Uterus (tissue), 4 donors: Measurements from ENCODE around the gene ING3. TPM values are rescaled to one million over a fixed set of nuclear protein-coding genes. Genes with fewer than 3 reads are reported as not detected.

Experiments
- DNase-seq, 2 donors: peaks; one replicate each; pipeline ENCODE4 v3.0.0-alpha.2; 2019 to 2020
- H3K27ac ChIP-seq, 2 donors: fragments of 200-600 bp; sonication (generic); 1 replicate in 1 of 2; 2 replicates in 1 of 2; pipeline ENCODE4 v1.5.1; 2016 to 2018
- H3K27me3 ChIP-seq, 2 donors: fragments of 200-600 bp; sonication (generic); one replicate each; pipeline ENCODE4 v1.5.1; 2018 to 2019; ENCODE audit warnings: control low read depth in 1 of 2
- H3K36me3 ChIP-seq, 2 donors: fragments of 200-600 bp; sonication (generic); one replicate each; pipeline ENCODE4 v1.5.1; 2019; ENCODE audit warnings: control low read depth in 1 of 2
- H3K4me1 ChIP-seq, 2 donors: fragments of 200-600 bp; sonication (generic); one replicate each; pipeline ENCODE4 v1.5.1; 2018 to 2019; ENCODE audit warnings: control low read depth in 1 of 2
- H3K4me3 ChIP-seq, 2 donors: fragments of 200-600 bp; sonication (generic); 1 replicate in 1 of 2; 2 replicates in 1 of 2; pipeline ENCODE4 v1.5.1; 2018 to 2019; ENCODE audit warnings: mild to moderate bottlenecking in 1 of 2
- H3K9me3 ChIP-seq, 2 donors: fragments of 200-600 bp; sonication (generic); one replicate each; pipeline ENCODE4 v1.5.1; 2019; ENCODE audit warnings: control low read depth in 1 of 2
- POLR2A ChIP-seq, 2 donors: fragments of 450-650 bp; IDR thresholded peaks; one replicate each; pipeline ENCODE4 v1.6.1; 2016; ENCODE audit warnings: antibody characterized with exemption in 2 of 2, mild to moderate bottlenecking in 1 of 2, moderate library complexity in 1 of 2
- intact Hi-C: fragments of 100-400 bp; cut with DNase I; formaldehyde crosslinking; loops from one replicate; pipeline ENCODE4 v1.15.1; 2023; ENCODE audit warnings: low total_unique reads
- total RNA-seq, 4 donors: library from RNA; depleted of rRNA in 3 of 4; stranded (reverse); fragments of >200 nt in 3 of 4; gene quantifications; one replicate each; pipeline versions ENCODE4 v1.1.0 to v1.2.4, GENCODE V29; 2014 to 2023
- TF ChIP-seq, protein P1 (sequence below), 4 experiments: fragments of 200-600 bp in 2 of 4; fragments of 450-650 bp in 2 of 4; sonication (generic) in 2 of 4; IDR thresholded peaks; one replicate each; pipeline ENCODE4 v1.5.1; 2016 to 2019; ENCODE audit warnings: antibody characterized with exemption in 4 of 4, mild to moderate bottlenecking in 2 of 4, moderate library complexity in 1 of 4
- donor health status: DM: yes; HTN: yes; CAD: no.

The ING3 gene
- total RNA-seq, 4 donors from 2014 or later: 16.4 to 37.7 (median 21.3) TPM

- intact Hi-C loops: no loop called here
- peaks cover 0 to 7% of the 10 kb centered on the region in 2 donors for H3K4me1 ChIP-seq
- DNase-seq: no peak
- no peaks in the 10 kb centered on the region for H3K9me3 ChIP-seq
- TF ChIP-seq, protein P1, sequence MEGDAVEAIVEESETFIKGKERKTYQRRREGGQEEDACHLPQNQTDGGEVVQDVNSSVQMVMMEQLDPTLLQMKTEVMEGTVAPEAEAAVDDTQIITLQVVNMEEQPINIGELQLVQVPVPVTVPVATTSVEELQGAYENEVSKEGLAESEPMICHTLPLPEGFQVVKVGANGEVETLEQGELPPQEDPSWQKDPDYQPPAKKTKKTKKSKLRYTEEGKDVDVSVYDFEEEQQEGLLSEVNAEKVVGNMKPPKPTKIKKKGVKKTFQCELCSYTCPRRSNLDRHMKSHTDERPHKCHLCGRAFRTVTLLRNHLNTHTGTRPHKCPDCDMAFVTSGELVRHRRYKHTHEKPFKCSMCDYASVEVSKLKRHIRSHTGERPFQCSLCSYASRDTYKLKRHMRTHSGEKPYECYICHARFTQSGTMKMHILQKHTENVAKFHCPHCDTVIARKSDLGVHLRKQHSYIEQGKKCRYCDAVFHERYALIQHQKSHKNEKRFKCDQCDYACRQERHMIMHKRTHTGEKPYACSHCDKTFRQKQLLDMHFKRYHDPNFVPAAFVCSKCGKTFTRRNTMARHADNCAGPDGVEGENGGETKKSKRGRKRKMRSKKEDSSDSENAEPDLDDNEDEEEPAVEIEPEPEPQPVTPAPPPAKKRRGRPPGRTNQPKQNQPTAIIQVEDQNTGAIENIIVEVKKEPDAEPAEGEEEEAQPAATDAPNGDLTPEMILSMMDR (IDR thresholded peaks at IDR 0.05): no peak
- no peak for TF ChIP-seq POLR2A (IDR thresholded peaks at IDR 0.05)
- peak overlapping the region; percentile 27 to 56 for H3K27ac ChIP-seq
- H3K27me3 ChIP-seq: no peaks in the 10 kb centered on the region
- no peaks in the 10 kb centered on the region for H3K36me3 ChIP-seq
- H3K4me3 ChIP-seq: no peak overlapping the region
Observed at GRCh38 chr7:121005996-121006584, 55.5 kb downstream of the ING3 start.

DNA sequence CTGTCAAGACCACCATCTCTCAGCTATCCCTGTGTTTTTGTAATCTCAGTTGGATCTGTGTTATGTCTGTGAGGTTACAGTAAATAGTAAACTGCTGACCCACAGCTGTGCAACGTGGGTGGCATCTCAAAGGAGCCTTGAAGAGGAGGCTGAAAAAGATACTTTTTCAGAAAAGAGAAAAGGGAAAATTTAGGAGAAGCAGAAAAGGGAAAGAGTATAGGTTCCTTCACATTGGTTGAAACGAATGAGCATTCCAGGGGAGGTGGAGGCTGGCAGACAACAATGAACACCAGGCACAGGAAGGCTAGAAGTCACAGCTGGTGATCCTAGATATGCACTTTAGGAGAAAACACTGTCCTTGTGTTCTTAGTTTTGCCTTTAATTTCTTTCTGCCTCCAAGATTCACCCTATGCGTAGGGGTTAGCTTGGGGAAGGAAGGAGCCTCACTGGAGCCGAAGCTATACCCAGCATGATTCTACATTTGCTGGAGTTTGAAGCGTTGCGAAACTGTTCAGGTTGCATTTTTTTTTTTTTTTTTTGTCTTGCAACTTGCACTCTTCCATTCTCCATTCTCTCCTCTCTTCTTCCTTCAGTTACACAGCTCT, 56.2 kb downstream of the ING3 start:
- intact Hi-C loops: no loop called here
- TF ChIP-seq, protein P1 (IDR thresholded peaks at IDR 0.05): no peak
- no peak for TF ChIP-seq POLR2A (IDR thresholded peaks at IDR 0.05)
- Histone ChIP-seq H3K36me3 (no peaks in the 10 kb centered on the region), H3K27ac (peak overlapping the region; percentile 27 to 56), H3K9me3 (no peaks in the 10 kb centered on the region), H3K4me1 (no peaks in the 10 kb centered on the region), H3K27me3 (no peaks in the 10 kb centered on the region), H3K4me3 (no peak overlapping the region)
- no peak for DNase-seq

GRCh38 chr7:121008816-121009215, 58.2 kb downstream of the ING3 start:
- Histone ChIP-seq H3K4me3 (no peak overlapping the region), H3K27ac (no peak overlapping the region), H3K36me3 (no peaks in the 10 kb centered on the region), H3K9me3 (no peaks in the 10 kb centered on the region), H3K4me1 (no peaks in the 10 kb centered on the region), H3K27me3 (no peaks in the 10 kb centered on the region)
- DNase-seq: no peak
- TF ChIP-seq, protein P1 (IDR thresholded peaks at IDR 0.05): no peak
- no peak for TF ChIP-seq POLR2A (IDR thresholded peaks at IDR 0.05)
- intact Hi-C loops: no loop called here

DNA sequence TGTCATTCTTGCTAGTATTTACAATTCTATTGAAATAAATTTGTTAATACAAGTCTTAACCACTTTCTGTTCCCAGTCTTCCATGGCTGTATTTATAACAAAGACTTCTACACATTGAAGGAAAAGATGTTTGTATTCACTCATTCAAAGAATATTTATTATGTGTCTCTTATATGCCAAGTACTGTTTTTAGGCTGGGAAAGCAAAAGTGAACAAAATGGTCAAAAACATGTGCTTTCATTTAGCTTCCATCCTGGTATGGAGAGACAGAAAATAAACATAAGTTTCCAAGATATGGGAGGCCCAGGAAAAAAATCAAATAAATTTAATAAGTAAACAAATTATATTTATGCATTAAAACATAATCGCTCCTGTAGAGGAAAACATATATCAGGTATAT, 60.8 kb downstream of the ING3 start:
- intact Hi-C loops: no loop called here
- no peaks in the 10 kb centered on the region for H3K9me3 ChIP-seq
- H3K4me3 ChIP-seq: no peak overlapping the region
- TF ChIP-seq, protein P1 (IDR thresholded peaks at IDR 0.05): no peak
- no peak for TF ChIP-seq POLR2A (IDR thresholded peaks at IDR 0.05)
- no peak overlapping the region for H3K27ac ChIP-seq
- H3K4me1 ChIP-seq: no peaks in the 10 kb centered on the region
- no peaks in the 10 kb centered on the region for H3K27me3 ChIP-seq
- no peaks in the 10 kb centered on the region for H3K36me3 ChIP-seq
- DNase-seq: no peak

DNA sequence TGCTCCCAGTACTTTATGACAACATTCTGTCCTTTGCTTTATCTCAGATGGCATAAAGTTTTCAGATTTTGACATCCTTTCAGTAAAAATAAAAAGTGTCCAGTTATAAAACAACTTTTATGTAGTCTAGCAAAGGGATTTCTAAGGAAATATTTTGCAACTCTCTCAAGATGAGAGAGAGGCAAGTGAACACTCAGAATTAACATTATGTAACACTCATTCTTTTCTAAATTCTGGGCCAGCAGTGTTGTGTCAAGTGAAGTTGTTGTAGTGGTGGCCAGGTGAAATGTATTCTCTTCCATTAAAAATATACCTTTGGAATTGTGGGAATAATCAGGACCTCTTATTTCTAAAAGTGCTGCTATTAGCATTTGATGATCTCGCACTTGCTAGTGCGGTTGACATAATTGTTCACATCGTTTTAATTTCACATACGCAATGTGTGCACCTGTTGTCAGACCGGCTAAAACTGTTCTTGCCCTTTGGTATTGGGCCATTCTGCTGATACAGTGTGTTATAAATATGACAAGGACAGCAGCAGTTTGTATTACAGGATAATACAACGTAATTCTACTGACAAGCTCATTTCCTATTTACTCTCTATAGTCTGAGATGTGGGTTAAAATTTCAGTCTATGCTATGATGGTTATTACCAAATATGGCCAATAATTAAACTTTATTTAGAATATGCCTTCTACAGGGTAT, 61.7 kb downstream of the ING3 start:
- DNase-seq: no peak
- Histone ChIP-seq H3K27ac (no peak overlapping the region), H3K27me3 (no peaks in the 10 kb centered on the region), H3K4me3 (no peak overlapping the region), H3K9me3 (no peaks in the 10 kb centered on the region), H3K4me1 (no peaks in the 10 kb centered on the region), H3K36me3 (no peaks in the 10 kb centered on the region)
- TF ChIP-seq, protein P1 (IDR thresholded peaks at IDR 0.05): no peak
- no peak for TF ChIP-seq POLR2A (IDR thresholded peaks at IDR 0.05)
- intact Hi-C loops: no loop called here
